Measurements from ENCODE around the gene ASAH2.

DNA sequence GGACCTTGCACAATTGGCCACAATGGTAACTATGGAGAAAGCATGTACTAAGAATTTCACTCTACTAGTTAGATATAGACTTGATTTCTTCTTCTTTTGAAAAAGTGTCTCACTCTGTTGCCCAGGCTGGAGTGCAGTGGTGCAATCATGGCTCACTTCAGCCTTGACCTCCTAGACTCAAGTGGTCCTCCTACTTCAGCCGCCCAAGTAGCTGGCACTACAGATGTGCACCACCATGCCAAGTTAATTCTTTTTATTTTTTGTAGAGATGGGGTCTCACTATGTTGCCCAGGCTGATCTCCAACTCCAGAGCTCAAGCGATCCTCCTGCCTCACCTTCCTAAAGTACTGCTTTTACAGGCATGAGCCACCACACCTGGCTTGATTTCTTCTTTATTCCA is 29.1 kb downstream of the ASAH2 start:
- TF ChIP-seq POLR2A (IDR thresholded peaks at IDR 0.05; ENCODE audit: low read depth, low read length) (no peak), POLR2AphosphoS5 (IDR thresholded peaks at IDR 0.05; ENCODE audit: low read depth, low read length) (no peak), PAX5 (IDR thresholded peaks at IDR 0.05; ENCODE audit: insufficient read depth, low read length, severe bottlenecking) (no peak), TAF1 (IDR thresholded peaks at IDR 0.05; ENCODE audit: low read depth, low read length) (no peak), POU2F2 (IDR thresholded peaks at IDR 0.05; ENCODE audit: low read depth, low read length) (no peak), SPI1 (IDR thresholded peaks at IDR 0.05; ENCODE audit: low read depth, low read length) (no peak)
